PC-9 (cell line): ENCODE measurements around the gene ABHD18.

Source experiments
- CTCF ChIP-seq: fragments of 200-600 bp; sonication (generic); conservative IDR thresholded peaks from 2 replicates; pipeline ENCODE4 v1.6.1; 2017; ENCODE audit warnings: mixed run types, antibody characterized with exemption, mild to moderate bottlenecking, moderate library complexity
- EZH2 ChIP-seq: fragments of 200-600 bp; sonication (generic); IDR thresholded peaks from 2 replicates; pipeline ENCODE4 v1.8.0; 2017; ENCODE audit warnings: antibody characterized with exemption, low read depth

GRCh38 chr4:127968586-127968985, 3.4 kb downstream of the ABHD18 start:
- TF ChIP-seq CTCF = no peak
- TF ChIP-seq EZH2 = no peak
